ENCODE data around the gene GBP4. TPM values are rescaled to one million over a fixed set of nuclear protein-coding genes. Genes with fewer than 3 reads are reported as not detected.

The GBP4 gene
- polyA plus RNA-seq, 3 donors, result 10.3 to 17.4 (median 13.0) TPM

DNA sequence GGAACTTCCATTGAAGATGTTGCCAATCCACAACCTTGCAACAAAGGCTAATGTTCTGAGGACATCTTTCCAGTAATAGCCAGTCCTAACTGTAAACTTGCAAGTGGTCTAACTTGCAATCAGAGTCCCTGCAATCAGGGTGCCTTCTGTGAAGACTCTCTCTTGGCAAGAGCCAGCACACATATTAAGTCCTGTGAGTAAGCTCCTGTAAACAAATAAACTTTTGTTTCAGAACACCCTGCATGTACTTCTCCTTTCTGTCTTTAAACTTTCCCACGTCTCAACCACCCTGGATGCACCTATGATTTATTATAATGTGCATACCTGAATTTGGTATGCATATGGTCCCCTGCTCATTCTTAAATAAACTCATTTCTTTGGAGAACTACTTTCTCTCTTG is 32.0 kb downstream of the GBP4 start:
- H2AFZ ChIP-seq (ENCODE audit: insufficient read depth, low read depth, low read length, poor library complexity, severe bottlenecking), result no peak overlapping the region
- no peaks in the 10 kb centered on the region for H4K20me1 ChIP-seq (ENCODE audit: insufficient read depth, low read length)
- no peaks in the 10 kb centered on the region for H3K9me3 ChIP-seq (replicated peaks in 1 of 2; ENCODE audit: control insufficient read depth in 1 of 2, insufficient read depth in 1 of 2, low read length in 2 of 2)
- no peak overlapping the region for H3K4me2 ChIP-seq (replicated peaks; ENCODE audit: extremely low read depth, low read length, poor library complexity, severe bottlenecking)
- peaks cover 9% of the 10 kb centered on the region for H3K4me1 Mint-ChIP-seq
- no peak overlapping the region for H3K9ac ChIP-seq (ENCODE audit: insufficient read depth, low read length, poor library complexity, severe bottlenecking)
- DNase-seq, result no peak
- peaks cover 0 to 5% (median 1%) of the 10 kb centered on the region in 7 donors for H3K9me3 Mint-ChIP-seq
- H3K36me3 Mint-ChIP-seq, result no peaks in the 10 kb centered on the region
- no peak overlapping the region for H3K4me3 Mint-ChIP-seq
- no peak overlapping the region for H3K4me3 ChIP-seq (replicated peaks in 1 of 3; ENCODE audit: low read depth in 2 of 3, low read length in 3 of 3)
- H3K4me1 ChIP-seq (ENCODE audit: control insufficient read depth in 1 of 2, insufficient read depth in 2 of 2, low read length in 2 of 2), result peaks cover 3 to 8% of the 10 kb centered on the region in 2 donors
- no peaks in the 10 kb centered on the region for H3K79me2 ChIP-seq (ENCODE audit: insufficient read depth, low read length)
- no peaks in the 10 kb centered on the region for H3K27me3 ChIP-seq (ENCODE audit: control insufficient read depth in 2 of 2, insufficient read depth in 2 of 2, low read length in 2 of 2)
- intact Hi-C loops (cut with micrococcal nuclease), result no loop called here
- no peak overlapping the region for H3K27ac ChIP-seq (ENCODE audit: low read depth in 1 of 2, low read length in 2 of 2)
- peaks cover 0 to under 1% (median 0%) of the 10 kb centered on the region in 3 donors for H3K27me3 Mint-ChIP-seq (ENCODE audit: low read depth in 3 of 3)
- no CpG with 5 or more reads among the region's 1 CpG for WGBS (ENCODE audit: insufficient coverage)
- TF ChIP-seq, protein P1, sequence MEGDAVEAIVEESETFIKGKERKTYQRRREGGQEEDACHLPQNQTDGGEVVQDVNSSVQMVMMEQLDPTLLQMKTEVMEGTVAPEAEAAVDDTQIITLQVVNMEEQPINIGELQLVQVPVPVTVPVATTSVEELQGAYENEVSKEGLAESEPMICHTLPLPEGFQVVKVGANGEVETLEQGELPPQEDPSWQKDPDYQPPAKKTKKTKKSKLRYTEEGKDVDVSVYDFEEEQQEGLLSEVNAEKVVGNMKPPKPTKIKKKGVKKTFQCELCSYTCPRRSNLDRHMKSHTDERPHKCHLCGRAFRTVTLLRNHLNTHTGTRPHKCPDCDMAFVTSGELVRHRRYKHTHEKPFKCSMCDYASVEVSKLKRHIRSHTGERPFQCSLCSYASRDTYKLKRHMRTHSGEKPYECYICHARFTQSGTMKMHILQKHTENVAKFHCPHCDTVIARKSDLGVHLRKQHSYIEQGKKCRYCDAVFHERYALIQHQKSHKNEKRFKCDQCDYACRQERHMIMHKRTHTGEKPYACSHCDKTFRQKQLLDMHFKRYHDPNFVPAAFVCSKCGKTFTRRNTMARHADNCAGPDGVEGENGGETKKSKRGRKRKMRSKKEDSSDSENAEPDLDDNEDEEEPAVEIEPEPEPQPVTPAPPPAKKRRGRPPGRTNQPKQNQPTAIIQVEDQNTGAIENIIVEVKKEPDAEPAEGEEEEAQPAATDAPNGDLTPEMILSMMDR (IDR thresholded peaks at IDR 0.05), result no peak
- no peak overlapping the region for H3K27ac Mint-ChIP-seq
- H3K36me3 ChIP-seq (replicated peaks in 1 of 2; ENCODE audit: control insufficient read depth in 1 of 2, insufficient read depth in 2 of 2, low read length in 2 of 2), result no peaks in the 10 kb centered on the region

DNA sequence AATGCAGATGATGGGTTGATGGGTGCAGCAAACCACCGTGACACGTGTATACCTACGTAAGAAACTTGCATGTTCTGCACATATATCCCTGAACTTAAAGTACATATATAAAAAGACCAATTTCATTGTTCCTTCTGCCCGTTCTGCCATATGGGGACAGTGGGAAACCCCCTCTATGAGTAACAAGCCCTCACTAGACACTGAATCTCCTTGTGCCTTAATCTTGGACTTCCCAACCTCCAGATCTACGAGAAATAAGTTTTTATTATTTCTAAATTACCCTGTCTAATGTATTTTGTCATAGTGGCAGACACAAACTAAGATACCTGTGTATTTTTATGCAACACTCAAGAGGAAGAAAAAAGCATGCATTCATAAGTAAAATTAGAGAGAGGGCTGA is 32.9 kb downstream of the GBP4 start:
- H3K4me3 ChIP-seq (replicated peaks in 1 of 3; ENCODE audit: low read depth in 2 of 3, low read length in 3 of 3), result no peak overlapping the region
- H4K20me1 ChIP-seq (ENCODE audit: insufficient read depth, low read length), result no peaks in the 10 kb centered on the region
- H2AFZ ChIP-seq (ENCODE audit: insufficient read depth, low read depth, low read length, poor library complexity, severe bottlenecking), result no peak overlapping the region
- H3K4me2 ChIP-seq (replicated peaks; ENCODE audit: extremely low read depth, low read length, poor library complexity, severe bottlenecking), result no peak overlapping the region
- H3K36me3 ChIP-seq (replicated peaks in 1 of 2; ENCODE audit: control insufficient read depth in 1 of 2, insufficient read depth in 2 of 2, low read length in 2 of 2), result no peaks in the 10 kb centered on the region
- TF ChIP-seq, protein P1 (IDR thresholded peaks at IDR 0.05), result no peak
- no peak overlapping the region for H3K27ac ChIP-seq (ENCODE audit: low read depth in 1 of 2, low read length in 2 of 2)
- peaks cover 3 to 4% of the 10 kb centered on the region in 2 donors for H3K4me1 ChIP-seq (ENCODE audit: control insufficient read depth in 1 of 2, insufficient read depth in 2 of 2, low read length in 2 of 2)
- Mint-ChIP-seq H3K27ac (no peak overlapping the region), H3K27me3 (ENCODE audit: low read depth in 3 of 3) (no peaks in the 10 kb centered on the region), H3K4me3 (no peak overlapping the region), H3K36me3 (no peaks in the 10 kb centered on the region), H3K9me3 (peaks cover 0 to 6% (median 1%) of the 10 kb centered on the region in 7 donors), H3K4me1 (peaks cover 5% of the 10 kb centered on the region)
- no peak overlapping the region for H3K9ac ChIP-seq (ENCODE audit: insufficient read depth, low read length, poor library complexity, severe bottlenecking)
- no peaks in the 10 kb centered on the region for H3K27me3 ChIP-seq (ENCODE audit: control insufficient read depth in 2 of 2, insufficient read depth in 2 of 2, low read length in 2 of 2)
- intact Hi-C loops (cut with micrococcal nuclease), result no loop called here
- no peaks in the 10 kb centered on the region for H3K9me3 ChIP-seq (replicated peaks in 1 of 2; ENCODE audit: control insufficient read depth in 1 of 2, insufficient read depth in 1 of 2, low read length in 2 of 2)
- WGBS (ENCODE audit: insufficient coverage), result 83% methylated on average over 1 of the region's 5 CpGs
- peak in 1 of 3 donors; percentile 42 for DNase-seq
- no peaks in the 10 kb centered on the region for H3K79me2 ChIP-seq (ENCODE audit: insufficient read depth, low read length)
